Esophagus (tissue), 2 donors: Measurements from ENCODE around the gene TPST2. TPM values are rescaled to one million over a fixed set of nuclear protein-coding genes. Genes with fewer than 3 reads are reported as not detected.
"Not testable (repeated sequence)": the region's sequence is repeated elsewhere in the genome, so short reads cannot be mapped to it uniquely, and the experiment has no call there.

ENCODE experiments used
- H3K27ac ChIP-seq, 2 donors: one replicate each; pipeline ENCODE4 v1.5.1; 2013; ENCODE audit warnings: low read depth in 2 of 2, mild to moderate bottlenecking in 2 of 2, inconsistent platforms in 1 of 2, low read length in 1 of 2, moderate library complexity in 1 of 2
- H3K27me3 ChIP-seq, 2 donors: one replicate each; pipeline ENCODE4 v1.6.1; 2013; ENCODE audit warnings: low read length in 2 of 2, control low read depth in 1 of 2, mild to moderate bottlenecking in 1 of 2; ENCODE audit not compliant: insufficient read depth in 2 of 2, control insufficient read depth in 1 of 2
- H3K36me3 ChIP-seq, 2 donors: one replicate each; pipeline ENCODE4 v1.6.1; 2013; ENCODE audit warnings: low read length in 1 of 2; ENCODE audit not compliant: control insufficient read depth in 2 of 2, insufficient read depth in 2 of 2
- H3K4me1 ChIP-seq, 2 donors: one replicate each; pipeline ENCODE4 v1.6.1; 2013; ENCODE audit warnings: low read length in 1 of 2; ENCODE audit not compliant: control insufficient read depth in 2 of 2, insufficient read depth in 2 of 2
- H3K4me3 ChIP-seq, 2 donors: one replicate each; pipeline ENCODE4 v1.5.1; 2013; ENCODE audit warnings: low read length in 2 of 2, mild to moderate bottlenecking in 2 of 2, low read depth in 1 of 2, moderate library complexity in 1 of 2
- H3K9me3 ChIP-seq, 2 donors: one replicate each; pipeline ENCODE4 v1.6.1; 2013; ENCODE audit warnings: mild to moderate bottlenecking in 2 of 2, low read depth in 1 of 2, low read length in 1 of 2, moderate library complexity in 1 of 2; ENCODE audit not compliant: control insufficient read depth in 2 of 2, insufficient read depth in 1 of 2
- WGBS, 2 donors: extraction: QIAGEN DNeasy Blood & Tissue Kit; methylation state at CpG; one replicate each; pipeline ENCODE4 v1.1.7; 2013; 5-methylcytosine and 5-hydroxymethylcytosine counted together
- polyA plus RNA-seq, 2 donors: library from polyadenylated mRNA; stranded (reverse); fragments of 200-250 nt; gene quantifications; one replicate each; pipeline ENCODE4 v1.2.3, GENCODE V29; 2013
- donor health status: healthy with polysubstance abuse.
- donor health status: Bipolar disorder and iron deficiency.

Gene TPST2
- polyA plus RNA-seq, 2 donors, result 7.6 to 12.6 TPM

DNA sequence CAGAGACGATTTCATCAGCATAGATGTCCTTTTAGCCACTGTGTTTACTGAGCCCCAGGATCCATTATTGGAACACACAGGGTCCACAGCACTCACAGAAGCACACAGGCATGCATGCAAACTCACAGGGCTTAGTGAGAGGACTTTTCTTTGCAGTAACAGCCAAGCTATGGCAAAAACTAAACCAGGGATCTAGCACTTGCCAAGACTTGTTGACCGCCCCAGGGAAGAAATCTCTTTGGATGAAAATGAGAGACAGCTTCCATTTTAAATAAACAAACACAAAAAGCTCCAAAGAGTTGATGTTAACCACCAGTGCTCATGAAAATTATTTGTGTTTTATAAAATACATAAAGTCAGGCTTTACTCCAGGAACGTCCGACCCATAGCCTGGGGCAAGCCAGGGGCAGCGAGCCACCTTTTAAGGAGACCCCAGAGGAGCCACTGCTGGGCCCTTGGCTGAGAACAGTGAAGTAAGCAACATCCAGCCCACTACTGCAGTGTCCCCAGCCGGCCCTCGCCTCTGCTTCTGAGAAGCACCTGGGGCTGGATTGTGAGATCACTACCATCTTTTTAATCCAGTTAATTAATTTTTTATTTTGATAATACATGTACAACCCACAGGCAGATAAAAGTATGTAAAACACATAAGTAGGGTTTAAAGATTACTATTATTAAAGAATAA lies 55.6 kb downstream of the TPST2 start:
- Histone ChIP-seq H3K9me3 (no peaks in the 10 kb centered on the region), H3K36me3 (peaks cover 4 to 12% of the 10 kb centered on the region in 2 donors), H3K27me3 (no peaks in the 10 kb centered on the region), H3K4me1 (peaks cover 2 to 9% of the 10 kb centered on the region in 2 donors), H3K27ac (peak overlapping the region; percentile 47 to 57), H3K4me3 (no peak overlapping the region)
- 45 to 51% methylated on average over 7 of the region's 7 CpGs for WGBS, 2 donors

DNA sequence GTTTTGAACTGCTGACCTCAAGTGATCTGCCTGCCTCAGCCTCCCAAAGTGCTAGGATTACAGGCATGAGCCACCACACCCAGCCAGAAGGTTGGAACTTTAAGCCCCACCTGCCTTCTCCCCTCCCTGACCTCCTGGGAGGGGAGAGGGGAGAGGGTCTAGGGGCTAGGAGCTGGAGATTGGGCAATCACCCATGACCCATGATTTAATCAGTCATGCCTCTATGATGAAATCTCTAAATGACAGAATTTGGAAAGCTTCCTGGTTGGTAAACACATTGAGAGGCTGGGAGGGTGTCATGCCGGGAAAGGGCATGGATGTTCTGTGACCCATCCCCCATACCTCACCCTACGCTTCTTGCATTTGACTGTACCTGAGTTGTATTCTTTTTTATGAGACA lies 60.6 kb downstream of the TPST2 start:
- Histone ChIP-seq H3K4me1 (peaks cover 0 to 3% of the 10 kb centered on the region in 2 donors), H3K27me3 (no peaks in the 10 kb centered on the region), H3K9me3 (no peaks in the 10 kb centered on the region), H3K36me3 (peaks cover 4 to 12% of the 10 kb centered on the region in 2 donors), H3K4me3 (no peak overlapping the region), H3K27ac (peak overlapping the region in 1 of 2 donors; percentile 34)
- WGBS, 2 donors, result 48 to 69% methylated on average over 2 of the region's 2 CpGs

DNA sequence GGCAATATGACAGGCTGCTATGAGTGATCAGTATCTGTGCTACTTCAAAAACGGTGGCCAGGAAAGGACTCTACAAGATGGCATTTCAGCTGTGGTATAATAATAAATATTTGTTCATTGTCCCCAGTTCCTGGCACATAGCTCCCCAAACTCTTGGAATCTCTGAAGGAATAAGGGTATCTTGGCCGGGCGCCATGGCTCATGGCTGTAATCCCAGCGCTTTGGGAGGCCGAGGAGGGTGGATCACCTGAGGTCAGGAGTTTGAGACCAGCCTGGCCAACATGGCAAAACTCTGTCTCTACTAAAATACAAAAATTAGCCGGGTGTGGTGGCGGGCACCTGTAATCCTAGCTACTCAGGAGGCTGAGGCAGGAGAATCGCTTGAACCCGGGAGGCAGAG lies 61.4 kb downstream of the TPST2 start:
- not testable (repeated sequence) for H3K27ac ChIP-seq, H3K4me1 ChIP-seq, H3K27me3 ChIP-seq, H3K4me3 ChIP-seq, H3K9me3 ChIP-seq
- WGBS, 2 donors, result 87 to 92% methylated on average over 9 of the region's 9 CpGs
- peaks cover 4 to 12% of the 10 kb centered on the region in 2 donors for H3K36me3 ChIP-seq

DNA sequence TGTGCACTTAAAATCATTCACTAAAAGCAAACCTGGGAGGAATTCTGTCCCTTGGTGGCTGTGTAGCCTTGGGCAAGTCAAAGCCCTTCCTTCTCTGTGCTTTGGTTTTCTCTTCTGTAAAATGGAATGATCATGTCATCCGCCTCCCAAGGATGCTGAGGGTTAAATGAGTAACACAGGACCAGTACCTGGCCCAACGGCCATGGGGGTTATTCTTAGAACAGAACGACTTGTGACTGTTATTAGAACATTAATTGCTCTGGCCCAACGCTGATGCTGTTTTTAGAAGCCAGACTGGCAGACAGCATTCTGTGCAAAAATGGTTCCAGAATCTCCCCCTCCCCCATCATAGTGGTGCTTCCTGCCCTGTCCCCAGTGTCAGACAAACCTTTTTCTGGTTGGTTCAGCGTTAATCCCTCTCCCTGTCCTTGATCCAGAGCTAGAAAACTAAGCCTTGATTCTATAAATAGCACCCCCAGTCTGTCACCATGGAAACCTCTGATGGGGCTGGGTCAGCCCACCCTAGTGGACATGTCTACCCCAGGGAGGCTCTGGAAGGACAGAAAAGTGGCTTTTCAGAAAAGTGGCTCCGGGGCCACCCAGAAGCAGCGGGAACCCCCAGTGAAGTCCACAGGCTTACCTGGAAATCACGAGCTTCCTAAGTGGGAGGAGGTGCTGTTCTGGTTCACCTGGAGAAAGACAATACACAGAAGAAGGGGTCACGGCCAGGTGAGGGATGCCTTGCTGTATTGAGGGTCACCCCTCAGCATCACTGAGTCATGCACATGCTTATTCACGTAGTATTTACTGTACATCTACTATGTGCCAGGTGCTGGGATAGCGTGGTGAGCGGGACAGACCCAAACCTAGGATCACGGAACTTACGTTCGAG lies 62.1 kb downstream of the TPST2 start:
- Histone ChIP-seq H3K9me3 (no peaks in the 10 kb centered on the region), H3K36me3 (peaks cover 4 to 12% of the 10 kb centered on the region in 2 donors), H3K4me3 (no peak overlapping the region), H3K27ac (no peak overlapping the region), H3K4me1 (no peaks in the 10 kb centered on the region), H3K27me3 (no peaks in the 10 kb centered on the region)
- WGBS, 2 donors, result 72 to 81% methylated on average over 15 of the region's 15 CpGs

DNA sequence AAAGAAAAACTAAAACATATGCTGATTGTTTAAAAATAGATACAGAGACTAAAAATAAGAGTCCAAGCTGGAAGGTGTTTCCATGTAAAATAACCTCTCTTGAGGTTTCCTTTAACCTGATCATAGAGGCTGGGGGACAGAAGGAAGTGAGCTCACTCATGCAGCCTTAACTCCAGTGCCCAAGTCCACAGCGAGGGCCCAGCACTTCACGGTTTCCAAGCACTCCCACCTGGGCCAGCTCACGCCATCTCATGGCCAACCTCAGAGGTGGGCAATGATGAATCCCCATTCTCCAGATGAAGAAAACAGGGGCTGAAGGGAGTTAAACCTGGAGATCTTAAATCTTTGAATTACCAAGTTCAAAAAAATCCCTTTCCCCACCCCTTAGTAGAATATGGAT lies 62.8 kb downstream of the TPST2 start:
- Histone ChIP-seq H3K27ac (no peak overlapping the region), H3K4me1 (no peaks in the 10 kb centered on the region), H3K9me3 (no peaks in the 10 kb centered on the region), H3K27me3 (no peaks in the 10 kb centered on the region), H3K4me3 (no peak overlapping the region), H3K36me3 (peaks cover 4 to 9% of the 10 kb centered on the region in 2 donors)
- 50 to 76% methylated on average over 3 of the region's 3 CpGs for WGBS, 2 donors

DNA sequence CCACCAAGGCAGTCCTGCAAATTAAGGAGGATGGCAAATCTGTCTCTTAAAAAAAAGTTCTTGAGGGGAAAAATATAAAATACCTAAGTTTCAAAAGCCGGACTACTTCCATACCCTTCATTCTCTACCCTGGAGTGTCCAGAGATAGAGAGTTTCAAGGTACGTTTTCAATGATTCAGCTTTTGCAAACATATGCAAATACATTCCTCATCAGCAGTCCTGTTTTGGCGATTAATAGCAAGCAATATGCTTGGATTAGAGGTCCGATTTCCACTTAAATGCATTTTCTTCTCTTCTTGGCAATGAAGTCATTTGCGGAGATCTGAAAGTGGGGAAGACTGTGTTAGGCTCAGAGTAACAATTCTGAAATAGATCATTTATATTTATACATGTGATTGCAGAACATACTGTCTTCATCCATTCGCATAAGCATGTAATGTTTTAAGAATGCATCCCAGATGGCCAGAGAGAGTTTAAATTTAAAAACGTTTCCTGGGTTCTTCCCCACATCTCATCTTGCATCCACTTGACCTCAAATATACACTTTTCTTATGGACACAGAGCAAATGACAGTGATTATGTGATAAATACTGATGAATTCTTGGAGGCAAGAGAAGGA lies 63.9 kb downstream of the TPST2 start:
- Histone ChIP-seq H3K27ac (no peak overlapping the region), H3K9me3 (no peaks in the 10 kb centered on the region), H3K36me3 (peaks cover 0 to 6% of the 10 kb centered on the region in 2 donors), H3K4me3 (no peak overlapping the region), H3K4me1 (no peaks in the 10 kb centered on the region), H3K27me3 (no peaks in the 10 kb centered on the region)
- 86 to 89% methylated on average over 7 of the region's 7 CpGs for WGBS, 2 donors

DNA sequence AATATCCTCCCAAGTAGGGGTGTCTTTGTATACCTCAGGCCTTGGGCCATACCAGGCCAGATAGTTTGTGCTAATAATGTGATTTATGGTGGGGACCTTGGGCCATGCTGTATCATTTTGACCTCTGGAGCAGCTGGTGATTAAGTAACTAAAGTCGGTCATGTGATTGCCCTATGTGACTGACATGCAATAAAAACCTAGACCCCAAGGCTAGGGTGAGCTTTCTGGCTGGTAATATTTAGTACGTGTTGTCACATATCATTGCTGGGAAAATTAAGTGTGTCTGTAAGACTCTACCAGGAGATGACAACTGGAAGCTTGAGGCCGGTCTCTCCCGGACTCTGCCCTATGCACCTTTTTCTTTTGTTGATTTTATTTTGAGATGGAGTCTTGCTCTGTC lies 65.1 kb downstream of the TPST2 start:
- Histone ChIP-seq H3K9me3 (no peaks in the 10 kb centered on the region), H3K27ac (no peak overlapping the region)
- 68 to 89% methylated on average over 4 of the region's 4 CpGs for WGBS, 2 donors

DNA sequence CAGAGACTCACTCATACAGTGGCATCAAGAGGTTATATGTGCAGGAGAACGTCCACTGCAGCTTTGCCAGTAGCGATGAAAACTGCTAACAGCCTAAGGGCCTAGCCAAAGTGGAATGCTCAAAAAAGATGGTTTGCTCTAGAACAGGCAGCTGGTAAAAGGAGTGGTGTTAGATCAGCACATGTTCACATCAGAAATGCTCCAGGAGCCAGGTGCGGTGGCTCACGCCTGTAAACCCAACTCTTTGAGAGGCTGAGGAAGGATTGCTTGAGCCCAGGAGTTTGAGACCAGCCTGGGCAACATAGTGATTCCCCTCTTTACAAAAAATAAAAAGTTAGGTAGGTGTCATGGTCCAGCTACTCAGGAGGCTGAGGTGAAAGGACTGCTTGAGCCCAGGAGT lies 67.3 kb downstream of the TPST2 start:
- Histone ChIP-seq H3K36me3 (peaks cover 0 to 3% of the 10 kb centered on the region in 2 donors), H3K27ac (no peak overlapping the region), H3K9me3 (no peaks in the 10 kb centered on the region), H3K4me3 (no peak overlapping the region), H3K27me3 (no peaks in the 10 kb centered on the region), H3K4me1 (no peaks in the 10 kb centered on the region)
- WGBS, 2 donors, result 90% methylated on average over 4 of the region's 4 CpGs

More for the DNA sequence above, 65.1 kb downstream of the TPST2 start:
- Histone ChIP-seq H3K27me3 (no peaks in the 10 kb centered on the region), H3K4me3 (no peak overlapping the region), H3K36me3 (peaks cover 0 to 6% of the 10 kb centered on the region in 2 donors), H3K4me1 (no peaks in the 10 kb centered on the region)

DNA sequence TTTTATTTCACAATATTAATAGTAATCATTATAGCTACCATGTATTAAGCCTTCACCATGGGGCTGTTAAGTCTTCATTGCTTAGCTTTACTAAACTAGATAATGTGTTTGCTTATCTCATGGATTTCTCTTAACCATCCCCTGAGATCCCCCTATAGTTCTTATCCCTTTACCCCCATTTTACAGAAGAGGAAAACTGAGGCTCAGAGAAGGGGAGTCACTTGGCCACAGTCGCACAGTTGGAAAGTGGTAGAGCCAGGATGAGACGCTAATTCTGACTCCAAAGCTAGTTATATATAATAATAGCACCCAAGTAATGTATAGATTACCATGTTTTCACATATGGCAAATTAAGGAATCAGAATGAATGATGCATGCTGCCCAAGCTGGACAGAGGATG lies 67.9 kb downstream of the TPST2 start:
- Histone ChIP-seq H3K36me3 (no peaks in the 10 kb centered on the region), H3K27ac (no peak overlapping the region), H3K9me3 (no peaks in the 10 kb centered on the region), H3K27me3 (no peaks in the 10 kb centered on the region), H3K4me1 (no peaks in the 10 kb centered on the region), H3K4me3 (no peak overlapping the region)
- WGBS, 2 donors, result 91 to 95% methylated on average over 2 of the region's 2 CpGs
